Measurements from ENCODE around the gene RBFOX2.
"Not testable (repeated sequence)": the region's sequence is repeated elsewhere in the genome, so short reads cannot be mapped to it uniquely, and the experiment has no call there.

The RBFOX2 gene

GRCh38 chr22:35728639-35729308 is 299.9 kb downstream of the RBFOX2 start:
- DNase-seq = no peak

DNA sequence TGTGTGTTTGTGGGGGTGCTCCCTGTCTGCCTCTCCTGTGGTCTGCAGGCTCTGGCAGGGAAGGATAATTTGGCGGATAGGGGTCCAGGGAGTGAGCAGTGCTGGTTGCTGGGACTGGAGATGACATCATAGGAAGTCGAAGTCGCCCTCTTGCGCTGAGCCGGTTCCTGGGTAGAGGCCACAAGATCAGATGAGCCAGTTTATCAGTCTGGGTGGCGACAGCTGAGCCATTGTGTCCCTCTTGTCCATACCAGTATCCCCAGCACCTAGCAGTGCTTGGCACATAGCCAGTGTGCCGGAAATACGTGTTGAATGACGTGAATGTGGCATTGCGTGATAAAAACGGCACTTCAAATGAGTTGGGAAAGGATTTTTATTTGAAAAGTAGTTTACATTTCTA is 301.2 kb downstream of the RBFOX2 start:
- no peak for DNase-seq

DNA sequence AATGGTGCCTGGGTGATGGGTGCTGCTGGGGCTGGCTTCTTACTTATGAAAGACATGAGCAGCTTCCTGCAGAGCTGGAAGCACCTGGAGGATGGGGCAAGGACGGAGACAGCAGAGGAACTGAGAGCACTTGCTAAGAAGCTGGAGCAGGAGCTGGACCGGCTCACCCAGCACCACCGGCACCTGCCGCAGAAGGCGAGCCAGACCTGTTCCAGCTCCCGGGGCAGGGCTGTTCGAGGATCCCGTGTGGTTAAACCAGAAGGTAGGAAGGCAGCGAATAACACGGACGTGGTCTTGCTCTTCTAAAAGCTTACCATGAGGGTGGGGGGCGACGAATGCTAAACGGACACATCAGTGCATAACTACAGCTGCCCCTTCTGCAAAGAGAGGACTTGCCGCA is 301.7 kb downstream of the RBFOX2 start:
- DNase-seq = no peak

DNA sequence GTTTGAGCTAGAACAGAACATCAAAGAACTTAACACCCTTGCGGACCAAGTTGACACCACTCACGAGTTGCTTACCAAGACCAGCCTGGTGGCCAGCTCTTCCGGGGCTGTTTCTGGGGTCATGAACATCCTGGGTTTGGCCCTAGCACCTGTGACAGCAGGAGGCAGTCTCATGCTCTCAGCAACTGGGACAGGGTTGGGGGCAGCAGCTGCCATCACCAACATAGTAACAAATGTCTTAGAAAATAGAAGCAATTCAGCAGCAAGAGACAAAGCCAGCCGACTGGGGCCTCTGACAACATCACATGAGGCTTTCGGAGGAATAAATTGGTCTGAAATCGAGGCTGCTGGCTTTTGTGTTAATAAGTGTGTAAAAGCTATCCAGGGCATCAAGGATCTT is 302.2 kb downstream of the RBFOX2 start:
- DNase-seq = no peak

GRCh38 chr22:35725521-35725920 is 303.1 kb downstream of the RBFOX2 start:
- no peak for DNase-seq

GRCh38 chr22:35721960-35722359 is 306.7 kb downstream of the RBFOX2 start:
- no peak for DNase-seq

- DNase-seq = no peak
These were observed 309.3 kb downstream of the RBFOX2 start for GRCh38 chr22:35719212-35719875.

- DNase-seq = no peak
These were observed 311.1 kb downstream of the RBFOX2 start, which contains the start of gene APOL5 for GRCh38 chr22:35717572-35717971. Gene APOL5, plus strand, starts transcription at chr22:35717872. Its CDS starts 0 bp downstream, at chr22:35717872.

DNA sequence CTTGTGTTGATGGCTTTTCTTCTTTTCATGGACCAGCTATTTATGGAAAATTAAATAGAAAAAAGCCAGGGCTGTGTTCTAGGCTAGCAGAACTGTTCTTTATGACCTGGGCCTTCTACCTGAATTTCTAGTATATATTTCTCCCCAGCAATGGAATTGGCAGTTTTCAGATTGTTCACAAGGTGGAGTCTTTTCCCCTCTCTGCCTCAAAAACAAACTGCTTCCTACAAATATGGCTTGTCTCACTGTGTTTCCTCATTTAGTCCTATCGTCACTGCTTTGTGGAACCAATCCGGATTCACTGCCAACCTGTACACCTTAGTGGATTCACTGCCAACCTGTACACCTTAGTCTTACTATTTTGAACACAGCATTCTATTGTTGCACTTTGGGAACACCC is 316.0 kb downstream of the RBFOX2 start:
- DNase-seq = no peak

GRCh38 chr22:35711336-35711735 is 317.3 kb downstream of the RBFOX2 start:
- no peak for DNase-seq

GRCh38 chr22:35708917-35709316 is 319.7 kb downstream of the RBFOX2 start:
- DNase-seq = no peak

GRCh38 chr22:35708453-35708852 is 320.2 kb downstream of the RBFOX2 start:
- DNase-seq = no peak

DNA sequence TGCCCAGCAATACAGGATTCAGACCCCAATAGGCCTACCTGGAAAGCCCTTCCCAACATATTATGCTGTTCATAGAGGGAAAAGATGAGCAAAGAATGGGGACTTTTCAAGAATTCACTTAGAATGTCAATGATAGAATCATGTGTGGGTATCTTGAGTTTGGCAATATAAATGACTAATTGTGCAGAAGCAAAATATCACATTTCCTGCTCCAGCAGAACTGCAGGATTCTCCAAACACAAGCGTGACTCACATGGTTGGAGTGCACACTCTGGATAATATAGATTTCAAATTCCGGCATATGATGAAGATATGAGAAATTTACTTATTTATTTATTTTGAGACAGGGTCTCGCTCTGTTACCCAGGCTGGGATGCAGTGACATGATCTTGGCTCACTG is 323.5 kb downstream of the RBFOX2 start:
- DNase-seq = no peak

GRCh38 chr22:35703861-35704584 is 324.6 kb downstream of the RBFOX2 start:
- no peak for DNase-seq

DNA sequence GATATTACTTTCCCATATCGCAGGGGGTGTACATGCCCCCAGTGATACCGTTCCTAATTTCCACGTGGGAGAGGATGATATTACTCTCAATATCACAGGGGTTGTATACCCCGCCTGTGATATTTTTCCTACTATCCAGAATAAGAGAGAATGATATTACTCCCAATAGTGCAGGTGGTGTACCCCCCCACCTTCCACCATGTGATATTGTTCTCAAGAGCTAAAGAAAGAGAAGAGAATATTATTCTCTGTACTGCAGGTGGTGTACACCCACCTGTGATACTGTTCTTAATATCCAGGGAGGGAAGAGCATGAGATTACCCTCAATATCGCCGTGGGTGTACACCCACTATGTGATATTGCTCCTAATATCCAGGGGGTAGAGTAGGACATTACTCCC is 328.8 kb downstream of the RBFOX2 start:
- not testable (repeated sequence) for DNase-seq

DNA sequence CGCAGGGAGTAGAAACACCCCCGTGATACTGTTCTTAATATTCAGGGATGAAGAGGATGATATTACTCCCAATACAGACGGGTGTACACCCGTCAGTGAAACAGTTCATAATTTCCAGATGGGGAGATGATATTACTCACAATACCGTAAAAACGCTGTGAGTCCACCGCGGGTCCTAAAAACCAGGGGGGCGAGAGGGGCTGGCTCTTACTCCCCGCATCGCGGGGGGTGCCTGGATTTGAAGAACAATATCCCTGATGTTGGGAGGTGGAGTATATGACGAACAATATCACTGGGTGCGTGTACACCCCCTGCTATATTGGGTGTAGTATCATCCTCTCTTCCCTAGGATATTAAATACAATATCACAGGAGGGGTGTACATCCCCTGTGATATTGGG is 331.5 kb downstream of the RBFOX2 start:
- no peak for DNase-seq

DNA sequence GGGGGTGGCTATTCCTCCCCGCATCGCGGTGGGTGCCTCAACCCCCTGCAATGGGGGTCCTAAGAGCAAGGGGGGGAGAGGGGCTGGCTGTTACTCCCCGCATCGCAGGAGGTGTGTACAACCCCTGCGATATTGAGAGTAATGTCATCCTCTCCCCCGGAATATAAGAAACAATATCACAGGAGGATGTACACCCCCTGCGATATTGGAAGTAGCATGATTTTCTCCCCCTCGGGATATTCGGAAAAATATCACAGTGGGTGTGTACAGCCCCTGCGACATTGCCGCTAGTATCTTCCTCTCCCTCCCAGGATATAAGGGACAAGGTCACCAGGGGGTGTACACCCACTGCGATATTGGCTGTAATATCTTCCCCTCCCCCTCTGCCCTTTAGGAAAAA is 333.4 kb downstream of the RBFOX2 start:
- DNase-seq = no peak

DNA sequence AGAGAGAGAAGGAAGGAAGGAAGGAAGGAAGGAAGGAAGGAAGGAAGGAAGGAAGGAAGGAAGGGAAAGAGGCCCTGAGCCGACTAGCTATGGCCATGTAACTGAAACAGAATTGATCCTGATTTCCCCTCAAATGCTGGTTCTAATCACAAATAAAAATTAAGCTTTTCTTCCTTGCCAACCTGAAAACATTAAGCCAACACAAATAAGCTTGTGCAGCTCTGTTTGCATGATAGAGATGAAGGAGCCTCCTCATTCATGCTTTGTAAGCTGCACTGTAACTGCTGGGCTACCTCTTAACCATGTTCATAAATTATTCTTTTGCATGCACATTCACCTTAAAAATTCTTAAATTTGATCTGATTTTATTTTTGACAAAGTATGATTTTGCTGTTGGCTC is 338.6 kb downstream of the RBFOX2 start:
- no peak for DNase-seq

GRCh38 chr22:35688913-35689675 is 339.5 kb downstream of the RBFOX2 start:
- no peak for DNase-seq
